Measurements from ENCODE around the gene KDM6A. TPM values are rescaled to one million over a fixed set of nuclear protein-coding genes. Genes with fewer than 3 reads are reported as not detected.

Gene KDM6A
- total RNA-seq, 4 donors from 2014 or later: 24.4 to 29.7 (median 26.8) TPM

- no peak for TF ChIP-seq CTCF (IDR thresholded peaks at IDR 0.05)
- TF ChIP-seq POLR2A (IDR thresholded peaks at IDR 0.05): no peak
- Histone ChIP-seq H3K9me3 (no peaks in the 10 kb centered on the region), H3K4me3 (peak overlapping the region in 3 of 4 donors; percentile 65 to 84 (median 81)), H3K27me3 (no peaks in the 10 kb centered on the region), H3K4me1 (peaks cover 0 to 39% (median 9%) of the 10 kb centered on the region in 3 donors), H3K36me3 (no peaks in the 10 kb centered on the region), H3K27ac (peak overlapping the region in 1 of 4 donors; percentile 96)
- no peak for DNase-seq
- WGBS, 2 donors: 17 to 30% methylated on average over 4 of the region's 4 CpGs
- intact Hi-C loops (cut with DNase I): no loop called here
Measured at GRCh38 chrX:44876086-44876485, 3.1 kb downstream of the KDM6A start.

- intact Hi-C loops (cut with DNase I): no loop called here
- H3K4me3 ChIP-seq: no peak overlapping the region
- peaks cover 0 to 32% (median 7%) of the 10 kb centered on the region in 3 donors for H3K4me1 ChIP-seq
- no peaks in the 10 kb centered on the region for H3K9me3 ChIP-seq
- H3K27me3 ChIP-seq: no peaks in the 10 kb centered on the region
- DNase-seq: no peak
- TF ChIP-seq POLR2A (IDR thresholded peaks at IDR 0.05): no peak
- no peak for TF ChIP-seq CTCF (IDR thresholded peaks at IDR 0.05)
- no peaks in the 10 kb centered on the region for H3K36me3 ChIP-seq
- 86 to 87% methylated on average over 19 of the region's 19 CpGs for WGBS, 2 donors
- no peak overlapping the region for H3K27ac ChIP-seq
Measured at GRCh38 chrX:44876767-44877166, 3.8 kb downstream of the KDM6A start.

- H3K27ac ChIP-seq: no peak overlapping the region
- no peak overlapping the region for H3K4me3 ChIP-seq
- H3K4me1 ChIP-seq: peaks cover 0 to 39% (median 7%) of the 10 kb centered on the region in 3 donors
- H3K36me3 ChIP-seq: no peaks in the 10 kb centered on the region
- H3K9me3 ChIP-seq: no peaks in the 10 kb centered on the region
- no peak for DNase-seq
- no peak for TF ChIP-seq POLR2A (IDR thresholded peaks at IDR 0.05)
- no peak for TF ChIP-seq CTCF (IDR thresholded peaks at IDR 0.05)
- intact Hi-C loops (cut with DNase I): no loop called here
- no peaks in the 10 kb centered on the region for H3K27me3 ChIP-seq
- WGBS, 2 donors: 65 to 79% methylated on average over 8 of the region's 8 CpGs
Measured at GRCh38 chrX:44878780-44879179, 5.8 kb downstream of the KDM6A start.

- WGBS, 2 donors: 90 to 91% methylated on average over 9 to 10 of the region's 10 CpGs
Measured at GRCh38 chrX:44881549-44881948, 8.6 kb downstream of the KDM6A start.

GRCh38 chrX:44882635-44883034 is 9.6 kb downstream of the KDM6A start:
- Histone ChIP-seq H3K36me3 (no peaks in the 10 kb centered on the region), H3K27ac (no peak overlapping the region), H3K4me1 (peaks cover 0 to 20% (median 3%) of the 10 kb centered on the region in 3 donors), H3K4me3 (no peak overlapping the region), H3K27me3 (no peaks in the 10 kb centered on the region), H3K9me3 (no peaks in the 10 kb centered on the region)
- no peak for TF ChIP-seq CTCF (IDR thresholded peaks at IDR 0.05)
- no peak for TF ChIP-seq POLR2A (IDR thresholded peaks at IDR 0.05)
- DNase-seq: no peak
- intact Hi-C loops (cut with DNase I): no loop called here

More at GRCh38 chrX:44881549-44881948, 8.6 kb downstream of the KDM6A start:
- no peak overlapping the region for H3K4me3 ChIP-seq
- peaks cover 0 to 28% (median 3%) of the 10 kb centered on the region in 3 donors for H3K4me1 ChIP-seq
- no peak overlapping the region for H3K27ac ChIP-seq
- intact Hi-C loops (cut with DNase I): no loop called here
- TF ChIP-seq POLR2A (IDR thresholded peaks at IDR 0.05) (no peak), CTCF (IDR thresholded peaks at IDR 0.05) (no peak)
- no peaks in the 10 kb centered on the region for H3K9me3 ChIP-seq
- DNase-seq: no peak
- no peaks in the 10 kb centered on the region for H3K36me3 ChIP-seq
- no peaks in the 10 kb centered on the region for H3K27me3 ChIP-seq

Data from esophagus squamous epithelium (tissue), 5 donors.